HepG2 (cell line): ENCODE measurements around the gene DRD5. TPM values are rescaled to one million over a fixed set of nuclear protein-coding genes. Genes with fewer than 3 reads are reported as not detected.

ENCODE experiments used
- ATAC-seq: fragments of 200-7000 bp; cut with Tn5 transposase; 3 replicates; pipeline ENCODE4 v1.9.1; 2020; ENCODE audit warnings: mild to moderate bottlenecking, moderate library complexity
- Bru-seq: library from RNA; stranded (reverse); fragments of 400-500 nt; gene quantifications from one replicate; lab custom pipeline; 2021; lab: Mats Ljungman, UMichigan
- BruChase-seq, 2 experiments: library from RNA; stranded (reverse); fragments of 400-500 nt; gene quantifications; one replicate each; lab custom pipeline; 2021; lab: Mats Ljungman, UMichigan
- BruUV-seq: library from RNA; stranded (reverse); fragments of 400-500 nt; replicated peaks from 2 replicates; lab custom pipeline; 2021; lab: Mats Ljungman, UMichigan
- CTCF ChIA-PET: fragments of 300-600 bp; formaldehyde crosslinking; extraction: SDS; loops from one replicate; lab custom pipeline; 2021; ENCODE audit warnings: low total read pairs, inconsistent platforms, low intra/inter-chr PET ratio; lab: Yijun Ruan, JAX
- POLR2A ChIA-PET: fragments of 350-600 bp; sonication (Branson Sonifier 250); formaldehyde crosslinking; loops from one replicate; lab custom pipeline; 2020; ENCODE audit warnings: antibody characterized with exemption, inconsistent platforms; lab: Yijun Ruan, JAX
- DNase-seq: peaks from one replicate; pipeline ENCODE4 v3.0.0-alpha.2; 2015; ENCODE audit warnings: low spot score
- FAIRE-seq: peaks from 3 replicates; lab custom pipeline; 2011; peaks lifted over from hg19 to GRCh38; lab: Jason Lieb, UNC
- H2AFZ ChIP-seq: one replicate; pipeline ENCODE4 v1.6.1; 2011; ENCODE audit warnings: low read length, inconsistent platforms
- H3K27ac ChIP-seq: fragments of 300-600 bp; 3 replicates; pipeline ENCODE4 v1.8.0; 2011; ENCODE audit warnings: mixed run types, mild to moderate bottlenecking, mixed read lengths, low read length, inconsistent platforms; ENCODE audit not compliant: insufficient read depth; ENCODE audit errors: extremely low read length
- H3K27me3 ChIP-seq, 2 experiments: fragments of 200-600 bp in 1 of 2; 2 replicates in 1 of 2; 3 replicates in 1 of 2; pipeline versions ENCODE4 v1.6.0 to v1.8.0; 2011; ENCODE audit warnings: low read length in 2 of 2, mild to moderate bottlenecking in 2 of 2, moderate library complexity in 2 of 2, inconsistent platforms in 1 of 2; ENCODE audit not compliant: insufficient read depth in 2 of 2, control insufficient read depth in 1 of 2
- H3K36me3 ChIP-seq, 2 experiments: fragments of 200-600 bp in 1 of 2; replicated peaks in 1 of 2; 2 replicates in 1 of 2; 3 replicates in 1 of 2; pipeline versions ENCODE4 v1.5.1 to v1.8.0; 2011; ENCODE audit warnings: low read length in 2 of 2, inconsistent platforms in 1 of 2; ENCODE audit not compliant: insufficient read depth in 2 of 2, control insufficient read depth in 1 of 2
- H3K4me1 ChIP-seq: 2 replicates; pipeline ENCODE4 v1.5.1; 2012; ENCODE audit warnings: low read length, inconsistent platforms; ENCODE audit not compliant: insufficient read depth
- H3K4me2 ChIP-seq: 2 replicates; pipeline ENCODE4 v1.6.0; 2011; ENCODE audit warnings: low read depth, low read length, inconsistent platforms
- H3K4me3 ChIP-seq, 3 experiments: fragments of 200-600 bp in 1 of 3; sonication (generic), shearing (Covaris generic) in 1 of 3; replicated peaks in 1 of 3; 2 replicates each; pipeline ENCODE4 v1.5.1; 2011 to 2016; ENCODE audit warnings: low read length in 3 of 3, inconsistent platforms in 2 of 3, low read depth in 2 of 3, mild to moderate bottlenecking in 2 of 3, control low read depth in 1 of 3, mixed read lengths in 1 of 3; ENCODE audit not compliant: insufficient read depth in 1 of 3
- H3K79me2 ChIP-seq: one replicate; pipeline ENCODE4 v1.6.1; 2011; ENCODE audit warnings: low read length, inconsistent platforms; ENCODE audit not compliant: insufficient read depth
- H3K9ac ChIP-seq: 2 replicates; pipeline ENCODE4 v1.6.0; 2011; ENCODE audit warnings: mild to moderate bottlenecking, low read depth, low read length, inconsistent platforms; ENCODE audit not compliant: insufficient read depth
- H3K9me3 ChIP-seq: 2 replicates; pipeline ENCODE4 v1.5.1; 2012; ENCODE audit warnings: mild to moderate bottlenecking, low read length
- H4K20me1 ChIP-seq: 2 replicates; pipeline ENCODE4 v1.6.0; 2011; ENCODE audit warnings: inconsistent platforms, mild to moderate bottlenecking, low read length, moderate library complexity; ENCODE audit not compliant: insufficient read depth
- DDIT3 ChIP-seq: sonication (generic); formaldehyde crosslinking; IDR thresholded peaks from 2 replicates; pipeline ENCODE4 v1.4.0; 2020; ENCODE audit warnings: mild to moderate bottlenecking, missing genetic modification reagents
- ELF4 ChIP-seq: sonication (generic); formaldehyde crosslinking; IDR thresholded peaks from 2 replicates; pipeline ENCODE4 v1.5.0; 2020; ENCODE audit warnings: missing genetic modification reagents, mild to moderate bottlenecking, moderate library complexity, borderline replicate concordance
- GATAD2A ChIP-seq: IDR thresholded peaks from 2 replicates; pipeline ENCODE4 v1.6.1; 2016
- HMG20B ChIP-seq: conservative IDR thresholded peaks from 2 replicates; pipeline ENCODE4 v1.6.1; 2016; ENCODE audit warnings: missing genetic modification reagents, missing compliant biosample characterization
- MAF1 ChIP-seq: sonication (generic); formaldehyde crosslinking; IDR thresholded peaks from 2 replicates; pipeline ENCODE4 v1.5.0; 2020; ENCODE audit warnings: missing genetic modification reagents, borderline replicate concordance
- POLR2A ChIP-seq, 2 experiments: IDR thresholded peaks; 2 replicates each; pipeline ENCODE4 v1.6.1; 2011; ENCODE audit warnings: low read depth in 2 of 2, low read length in 2 of 2, mild to moderate bottlenecking in 1 of 2, moderate library complexity in 1 of 2; ENCODE audit not compliant: insufficient read depth in 1 of 2
- ZBTB10 ChIP-seq: sonication (generic); formaldehyde crosslinking; IDR thresholded peaks from 2 replicates; pipeline ENCODE4 v1.4.0; 2020; ENCODE audit warnings: missing genetic modification reagents, borderline replicate concordance
- ZBTB25 ChIP-seq: IDR thresholded peaks from 2 replicates; pipeline ENCODE4 v1.6.1; 2018; ENCODE audit warnings: missing genetic modification reagents
- ZNF569 ChIP-seq: sonication (generic); formaldehyde crosslinking; IDR thresholded peaks from 2 replicates; pipeline ENCODE4 v1.5.0; 2020; ENCODE audit warnings: mild to moderate bottlenecking, missing genetic modification reagents, moderate library complexity, borderline replicate concordance
- ZNF652 ChIP-seq: IDR thresholded peaks from 2 replicates; pipeline ENCODE4 v1.6.1; 2016; ENCODE audit warnings: low read depth, borderline replicate concordance
- WGBS: methylation state at CpG from one replicate; pipeline ENCODE4 v1.1.6; 2017; ENCODE audit warnings: low lambda C conversion rate; 5-methylcytosine and 5-hydroxymethylcytosine counted together
- in situ Hi-C: cut with HindIII; loops from 2 replicates; pipeline ENCODE4 v1.10.0; 2017; ENCODE audit warnings: low pct_unique_long_range_greater_than_20kb; ENCODE audit not compliant: extremely low pct_ligation_motif_present
- intact Hi-C: fragments of 100-400 bp; cut with micrococcal nuclease; formaldehyde crosslinking; loops from one replicate; pipeline ENCODE4 v1.10.0; 2022; ENCODE audit not compliant: unreplicated experiment
- long read RNA-seq, 2 experiments: library from RNA in 1 of 2; library from polyadenylated mRNA in 1 of 2; stranded (forward) in 1 of 2; unstranded in 1 of 2; transcript quantifications; one replicate each; pipeline ENCODE4 v2.0.0, GENCODE V29; 2019 to 2022
- polyA minus RNA-seq, 3 experiments: library from RNA; depleted of rRNA, polyadenylated mRNA; stranded (reverse); fragments of >200 nt; gene quantifications; 2 replicates each; pipeline ENCODE4 v1.2.3, GENCODE V29; 2011; ENCODE audit warnings: low replicate concordance in 1 of 3
- polyA plus RNA-seq, 8 experiments: library from polyadenylated mRNA; depleted of rRNA in 3 of 8; stranded (reverse) in 7 of 8; unstranded in 1 of 8; fragments of >200 nt; fragmentation: Illumina TruSeq in 4 of 8; extraction: Trizol in 4 of 8; gene quantifications; 2 replicates each; pipeline versions ENCODE4 v1.2.1 to v1.2.3, GENCODE V29; 2011 to 2016; ENCODE audit warnings: low read depth in 4 of 8, missing spikeins in 1 of 8, mixed read lengths in 1 of 8; ENCODE audit not compliant: insufficient read depth in 1 of 8
- total RNA-seq, 5 experiments: library from RNA; depleted of rRNA; stranded (reverse); fragments of >200 nt; fragmentation: Illumina TruSeq; extraction: Trizol; gene quantifications; 2 replicates each; pipeline ENCODE4 v1.2.3, GENCODE V29; 2016; ENCODE audit warnings: low read depth in 1 of 5

The DRD5 gene
- total RNA-seq (2016; rRNA removed; fragmentation: Illumina TruSeq; extraction: Trizol) = not detected in 2 replicates
- total RNA-seq (2016; cell fraction: cytosol; rRNA removed; fragmentation: Illumina TruSeq; extraction: Trizol; ENCODE audit: low read depth) = not detected in 2 replicates
- not detected in 2 replicates for total RNA-seq (2016; cell fraction: insoluble cytoplasmic fraction; rRNA removed; fragmentation: Illumina TruSeq; extraction: Trizol)
- not detected in 2 replicates for total RNA-seq (2016; cell fraction: membrane; rRNA removed; fragmentation: Illumina TruSeq; extraction: Trizol)
- total RNA-seq (2016; cell fraction: nucleus; rRNA removed; fragmentation: Illumina TruSeq; extraction: Trizol) = not detected in 2 replicates
- not detected in 2 replicates for polyA plus RNA-seq (2011; rRNA removed)
- polyA plus RNA-seq (2011; cell fraction: cytosol; rRNA removed) = not detected in 2 replicates
- not detected in 2 replicates for polyA plus RNA-seq (2011; cell fraction: nucleus; rRNA removed)
- polyA plus RNA-seq (2012) = 0.09 and 0.13 TPM in 2 replicates
- polyA plus RNA-seq (2016; cell fraction: cytosol; fragmentation: Illumina TruSeq; extraction: Trizol; ENCODE audit: low read depth) = not detected in 2 replicates
- not detected in 2 replicates for polyA plus RNA-seq (2016; cell fraction: insoluble cytoplasmic fraction; fragmentation: Illumina TruSeq; extraction: Trizol; ENCODE audit: low read depth)
- not detected in 2 replicates for polyA plus RNA-seq (2016; cell fraction: membrane; fragmentation: Illumina TruSeq; extraction: Trizol; ENCODE audit: low read depth)
- not detected in 2 replicates for polyA plus RNA-seq (2016; cell fraction: nucleus; fragmentation: Illumina TruSeq; extraction: Trizol; ENCODE audit: insufficient read depth, low read depth)
- 0.18 TPM in 1 of 2 replicates, not detected in the other for polyA minus RNA-seq (2011; rRNA and poly(A)+ RNA removed; ENCODE audit: low replicate concordance)
- polyA minus RNA-seq (2011; cell fraction: cytosol; rRNA and poly(A)+ RNA removed) = not detected in 2 replicates
- polyA minus RNA-seq (2011; cell fraction: nucleus; rRNA and poly(A)+ RNA removed) = not detected in 2 replicates
- Bru-seq, nascent RNA = not detected
- not detected for BruChase-seq, experiment 1, labeled RNA remaining after a 6-hour chase
- BruChase-seq, experiment 2, labeled RNA remaining after a 2-hour chase = not detected
- long read RNA-seq, experiment 1 = 0 reads
- long read RNA-seq, experiment 2 = 0 reads

GRCh38 chr4:9781343-9782135 is at the start of gene DRD5:
TSS of gene DRD5 (plus strand) at chr4:9781634. CDS start at chr4:9782030, 396 bp downstream.
- POLR2A ChIA-PET = no interaction called here
- no peaks in the 10 kb centered on the region for H3K4me1 ChIP-seq
- CTCF ChIA-PET = no interaction called here
- no peak within 1 kb of the TSS for H3K4me3 ChIP-seq
- intact Hi-C loops = no loop called here
- DNase-seq = no peak
- H4K20me1 ChIP-seq = no peaks in the 10 kb centered on the region
- H3K4me2 ChIP-seq = no peak within 1 kb of the TSS
- no peak for TF ChIP-seq MAF1 (CRISPR knock-in tag)
- no peak for TF ChIP-seq DDIT3 (CRISPR knock-in tag)
- TF ChIP-seq ZNF569 (CRISPR knock-in tag) = no peak
- no peak for TF ChIP-seq ZBTB10
- TF ChIP-seq POLR2A (IDR thresholded peaks at IDR 0.05; ENCODE audit: insufficient read depth in 1 of 2, low read depth in 2 of 2, low read length in 2 of 2) = no peak
- no peak for TF ChIP-seq ELF4 (CRISPR knock-in tag)
- TF ChIP-seq HMG20B = no peak
- TF ChIP-seq ZBTB25 (CRISPR knock-in tag) = no peak
- no peak for TF ChIP-seq ZNF652 (CRISPR knock-in tag)
- TF ChIP-seq GATAD2A = no peak
- TF ChIP-seq, all 625 proteins: peak for 0
- in situ Hi-C loops = no loop called here
- Histone ChIP-seq H3K9me3 (no peaks in the 10 kb centered on the region), H3K36me3 (peaks cover 0 to 1% of the 10 kb centered on the region in 2 experiments; a peak in 1 of 5 replicates), H3K27me3 (no peaks in the 10 kb centered on the region), H3K9ac (no peak within 1 kb of the TSS), H2AFZ (no peak within 1 kb of the TSS), H3K27ac (no peak within 1 kb of the TSS), H3K79me2 (no peaks in the 10 kb centered on the region)
- no TSS peak for BruUV-seq
- 92% methylated on average over 28 of the region's 78 CpGs for WGBS
- FAIRE-seq = no peak
- ATAC-seq = no peak
